H1 (cell line): ENCODE measurements around the gene RPTOR. TPM values are rescaled to one million over a fixed set of nuclear protein-coding genes. Genes with fewer than 3 reads are reported as not detected.

Experiments used
- CHD7 ChIP-seq: fragments of 300-600 bp; sonication (generic); IDR thresholded peaks from 2 replicates; pipeline ENCODE4 v1.7.1; 2012; ENCODE audit warnings: low read length, moderate library complexity, mild to moderate bottlenecking, inconsistent platforms; ENCODE audit not compliant: insufficient replicate concordance
- polyA plus RNA-seq, 7 experiments: library from polyadenylated mRNA; depleted of rRNA in 3 of 7; stranded (reverse) in 5 of 7; unstranded in 2 of 7; fragments of >200 nt in 5 of 7; fragments of 200-250 nt in 2 of 7; gene quantifications; 1 replicate in 5 of 7; 2 replicates in 1 of 7; 4 replicates in 1 of 7; pipeline versions ENCODE4 v1.2.1 to v1.2.3, GENCODE V29; 2011 to 2013; ENCODE audit warnings: missing spikeins in 2 of 7, mixed read lengths in 2 of 7
- total RNA-seq: library from RNA; stranded (reverse); fragmentation: NEBNext Ultra II Directional; extraction: Animal tissue kit (Norgen Biotek cat#: 25700); gene quantifications from 2 replicates; pipeline ENCODE4 v1.2.1, GENCODE V29; 2021

The RPTOR gene
- total and polyA plus RNA-seq, 2 of the 8 experiments (the other 6 are each of a cell fraction or from before 2014, with no cell fraction given) = 6.9 to 28.7 TPM

GRCh38 chr17:80798595-80799537 is 254.2 kb downstream of the RPTOR start (continued):
- TF ChIP-seq CHD7 = no peak
